Erythroblast (primary cell): Measurements from ENCODE around the gene CSMD2.

Source experiments
- GATA1 ChIP-seq: IDR thresholded peaks from 2 replicates; pipeline ENCODE4 v1.6.1; 2011; ENCODE audit warnings: low read depth, mild to moderate bottlenecking, control low read depth, low read length, moderate library complexity
- POLR2A ChIP-seq: IDR thresholded peaks from 2 replicates; pipeline ENCODE4 v1.6.1; 2011; ENCODE audit warnings: mild to moderate bottlenecking, low read length

- no peak for TF ChIP-seq POLR2A
- TF ChIP-seq GATA1: no peak
Measured at GRCh38 chr1:33898881-33899280, 266.1 kb downstream of the CSMD2 start.
